Activated CD8-positive, alpha-beta memory T cell treated with anti-CD3 and anti-CD28 coated beads, Interleukin-2, amount 50 U/mL, for 48 hours (primary cell): Measurements from ENCODE around the gene CLP1.
"Not testable (repeated sequence)": the region's sequence is repeated elsewhere in the genome, so short reads cannot be mapped to it uniquely, and the experiment has no call there.

Experiments used
- DNase-seq: peaks from one replicate; pipeline ENCODE4 v3.0.0-alpha.2; 2020

The CLP1 gene

DNA sequence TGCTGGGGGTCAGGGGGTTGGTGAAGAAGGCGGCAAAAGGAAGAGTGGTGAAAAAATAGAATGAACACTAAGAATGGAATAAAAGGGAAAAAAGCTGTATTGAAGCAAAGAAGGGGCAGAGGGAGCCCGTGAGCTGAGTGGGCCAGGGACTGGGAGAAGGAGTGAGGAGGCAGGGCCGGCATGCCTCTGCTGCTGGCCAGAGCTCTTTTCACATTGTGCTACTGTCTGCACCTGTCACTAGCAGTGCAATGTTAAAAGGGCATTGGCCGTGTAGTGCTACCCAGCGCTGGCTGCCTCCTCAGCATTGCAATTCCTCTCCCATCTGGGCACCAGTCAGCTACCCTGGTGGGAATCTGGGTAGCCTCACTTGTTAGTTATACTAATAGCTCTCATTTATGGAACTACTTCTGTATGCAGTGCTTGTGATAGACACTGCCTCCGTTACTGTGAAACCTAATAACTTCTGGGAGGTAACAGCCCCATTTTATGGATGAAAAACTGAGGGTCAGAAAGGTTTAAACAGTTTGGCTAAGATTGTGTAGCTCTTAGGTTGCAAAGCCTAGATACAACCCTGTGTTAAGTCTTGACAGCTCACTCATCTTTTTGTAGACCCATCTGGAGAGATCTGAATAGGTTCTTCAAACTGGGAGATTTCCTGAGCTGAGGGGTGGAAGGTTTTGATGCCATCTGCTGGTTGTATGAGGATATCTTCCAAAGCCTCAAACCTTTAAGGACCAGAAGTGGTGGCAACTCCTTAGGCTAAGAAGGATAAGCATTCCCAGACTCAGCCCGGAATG lies 16.4 kb upstream of the CLP1 start:
- DNase-seq = no peak

DNA sequence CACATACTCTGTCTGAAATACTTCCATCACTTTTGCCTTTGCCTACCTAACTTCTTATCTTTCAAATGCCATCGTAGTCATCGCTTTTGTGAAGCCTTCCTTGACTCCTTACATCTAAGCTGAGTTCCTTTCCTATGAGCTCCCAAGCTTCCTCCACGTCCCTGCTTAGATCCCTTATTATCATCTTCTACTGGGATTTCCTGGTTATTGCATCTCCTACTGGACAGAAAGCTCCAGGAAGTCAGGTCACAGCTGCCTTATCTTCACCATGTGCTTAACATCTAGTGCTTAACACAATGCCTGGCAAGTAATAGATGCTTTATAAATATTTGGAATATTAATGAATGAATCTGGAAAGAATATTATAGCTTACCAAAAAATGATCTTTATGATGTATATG lies 13.8 kb upstream of the CLP1 start:
- no peak for DNase-seq

DNA sequence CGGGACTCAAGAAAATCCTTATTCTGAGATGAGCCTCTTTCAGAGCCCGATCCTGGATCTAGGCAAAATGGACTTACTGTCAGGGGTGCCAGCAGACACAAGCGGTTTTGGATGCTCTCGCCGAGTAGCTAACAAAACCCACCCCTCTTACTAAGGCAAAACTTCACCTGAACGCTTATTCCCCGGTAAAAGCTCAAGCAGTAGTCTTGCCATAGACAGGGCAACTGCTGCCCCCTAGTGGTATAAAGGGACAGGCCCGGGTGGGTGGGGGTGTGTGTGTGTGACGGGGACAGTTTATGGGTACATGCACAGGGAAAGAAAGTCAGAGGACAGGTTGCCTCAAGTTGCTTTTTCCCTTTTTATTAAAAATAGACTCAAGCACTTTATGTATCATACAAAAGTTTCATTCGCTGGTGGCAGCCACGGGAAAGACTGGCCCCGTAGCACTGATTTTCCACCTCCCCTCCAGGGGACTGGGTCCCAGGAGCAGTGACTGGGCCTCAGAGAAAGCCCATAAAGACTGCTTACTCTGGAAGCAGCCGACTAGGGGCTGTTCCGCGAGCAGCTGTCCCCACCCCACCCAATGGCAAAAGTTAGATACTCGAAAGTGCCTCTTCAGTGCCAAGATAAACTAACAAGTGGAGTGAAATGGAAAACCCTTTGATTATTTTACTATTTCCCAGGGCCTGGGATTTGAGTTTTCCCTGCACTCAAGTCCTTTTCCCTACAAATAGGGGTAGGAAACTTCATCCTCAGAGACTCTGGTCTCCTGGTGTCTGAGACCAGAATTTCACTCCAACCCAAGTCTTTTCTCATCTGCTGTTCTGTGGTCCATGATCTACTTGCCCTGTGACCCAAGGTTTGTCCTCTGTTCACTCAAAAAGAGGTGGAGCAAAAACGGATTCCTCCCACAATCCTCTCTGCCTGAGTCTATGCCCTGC lies 12.5 kb upstream of the CLP1 start:
- DNase-seq = peak; percentile 91

DNA sequence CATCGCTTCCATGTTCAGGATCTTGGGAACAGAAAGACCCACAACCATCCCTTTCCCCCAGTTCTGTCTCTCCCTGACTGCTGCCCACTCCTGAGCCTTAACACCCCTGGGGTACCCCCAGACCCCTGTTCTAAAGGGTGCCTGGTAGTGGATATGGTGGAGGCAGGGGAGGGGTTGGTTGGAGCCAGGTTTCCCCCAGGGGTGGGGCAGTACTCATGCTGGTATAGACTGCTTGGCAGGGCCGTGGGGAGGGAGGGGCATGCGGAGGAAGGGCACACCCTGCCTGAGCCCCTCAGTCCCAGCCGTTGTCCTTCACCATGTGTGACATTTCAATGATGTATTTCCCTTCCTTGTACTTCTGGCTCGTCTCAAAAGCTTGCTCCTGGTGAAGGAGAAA lies 11.9 kb upstream of the CLP1 start:
- no peak for DNase-seq

DNA sequence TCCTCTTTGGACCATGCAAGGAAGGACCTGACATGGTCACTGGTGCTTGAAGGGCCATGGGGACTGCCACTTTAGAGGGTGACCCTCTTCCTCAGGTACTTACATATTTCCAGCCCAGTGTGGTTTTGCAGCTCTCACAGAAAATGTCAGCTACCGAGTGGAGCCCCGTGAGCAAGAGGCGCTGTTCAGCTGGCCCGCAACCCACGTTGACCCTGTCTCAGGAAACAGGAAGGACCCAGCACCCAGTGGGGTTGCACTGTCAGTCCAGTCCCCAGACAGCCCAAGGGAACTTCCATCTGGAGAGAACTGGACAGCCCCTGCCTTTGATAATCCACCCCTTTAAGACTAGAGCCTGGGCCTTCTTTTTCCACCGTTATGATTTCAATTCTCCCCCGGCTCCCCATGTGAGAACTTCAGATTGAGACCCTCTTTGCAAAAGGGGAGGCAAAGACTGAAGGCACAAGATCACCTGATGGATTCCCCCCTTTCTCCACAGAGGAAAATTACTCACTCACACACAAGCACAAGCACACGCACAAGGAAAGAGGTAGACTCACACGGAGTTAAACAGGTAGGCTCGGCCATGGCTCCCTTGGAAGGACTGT lies 11.3 kb upstream of the CLP1 start:
- DNase-seq = no peak

DNA sequence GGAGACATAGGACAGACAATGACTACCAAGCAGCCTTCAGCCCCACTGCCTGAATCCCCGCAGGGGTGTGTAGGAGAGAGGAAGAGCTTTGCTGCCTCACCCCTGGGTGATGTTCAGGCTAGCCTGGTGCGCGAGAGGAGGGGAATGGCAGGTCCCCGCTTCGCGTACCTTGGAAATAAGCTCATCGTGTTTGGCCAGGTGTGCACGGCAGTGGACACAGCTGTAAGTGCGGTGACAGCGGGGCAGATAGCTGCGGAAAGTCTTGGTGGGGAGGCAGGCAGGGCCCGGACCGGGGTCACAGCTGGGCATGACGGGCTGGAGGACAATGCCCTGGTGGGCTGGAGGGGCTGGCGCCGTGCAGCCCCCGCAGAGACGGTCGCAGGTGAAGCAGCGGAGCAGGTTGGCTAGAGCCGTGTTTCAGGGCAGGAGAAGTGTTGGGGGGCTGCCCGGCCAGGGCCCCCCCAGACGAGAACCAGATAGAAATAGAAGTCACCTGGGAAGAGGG lies 10.7 kb upstream of the CLP1 start:
- DNase-seq = no peak

DNA sequence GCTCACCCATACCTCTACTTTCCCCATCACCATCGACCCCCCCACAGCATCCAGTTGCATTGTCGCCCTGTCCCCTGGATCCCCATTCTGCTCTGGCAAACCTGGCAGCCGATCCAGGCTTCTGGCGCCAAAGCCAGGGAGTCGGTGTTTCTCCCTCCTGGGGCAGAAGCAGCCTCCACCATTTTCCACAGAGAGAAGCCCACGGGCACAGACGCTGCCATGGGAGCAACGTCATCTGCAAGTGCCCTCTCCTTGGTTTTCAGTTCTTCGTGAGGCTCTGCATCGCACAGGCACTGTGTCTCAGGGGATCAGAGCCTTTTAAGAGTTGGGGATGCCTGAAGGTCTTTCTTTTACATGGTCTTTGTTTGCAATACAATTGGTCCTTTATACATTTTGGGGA lies 10.2 kb upstream of the CLP1 start:
- no peak for DNase-seq

DNA sequence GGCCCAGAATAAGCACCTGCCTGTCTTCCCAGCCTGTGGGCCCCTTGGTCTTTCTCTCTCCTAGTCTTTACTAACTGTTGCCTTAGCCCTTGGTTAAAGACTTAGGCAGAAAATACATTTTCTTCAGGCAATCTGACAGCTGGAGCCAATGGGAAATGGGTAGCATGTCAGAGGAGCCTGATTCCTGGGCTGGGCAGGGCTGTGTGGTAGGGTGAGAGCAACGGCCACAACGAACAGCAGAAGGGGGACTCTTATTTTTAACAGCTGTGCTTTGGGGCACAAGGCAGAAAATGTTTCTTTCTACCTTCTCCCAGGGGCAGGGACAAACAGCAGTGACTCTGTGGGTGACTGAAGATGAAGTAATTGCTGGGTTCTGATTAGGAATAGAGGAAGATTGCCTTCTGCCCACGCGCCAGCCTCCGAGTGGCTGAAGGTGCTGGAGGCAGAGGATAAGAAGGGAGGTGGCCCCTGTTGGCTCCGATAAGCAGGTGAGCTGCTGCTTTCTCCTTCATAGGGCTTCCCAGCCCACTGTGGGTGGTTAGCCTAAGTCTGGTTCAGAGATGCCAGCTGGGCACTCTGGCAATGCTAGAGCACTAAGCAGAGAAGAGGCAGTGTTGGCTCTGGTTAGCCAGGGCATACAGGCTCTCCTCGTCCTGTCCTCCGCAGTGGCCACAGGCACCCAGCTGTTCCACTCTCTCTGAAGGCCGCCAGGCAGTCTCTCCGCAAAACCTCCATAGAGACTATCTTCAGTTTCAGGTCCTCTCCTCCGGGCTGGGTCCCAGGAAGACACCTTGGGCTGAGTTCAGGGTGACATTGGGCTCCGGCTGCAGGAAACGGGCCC lies 9.4 kb upstream of the CLP1 start:
- DNase-seq = no peak

DNA sequence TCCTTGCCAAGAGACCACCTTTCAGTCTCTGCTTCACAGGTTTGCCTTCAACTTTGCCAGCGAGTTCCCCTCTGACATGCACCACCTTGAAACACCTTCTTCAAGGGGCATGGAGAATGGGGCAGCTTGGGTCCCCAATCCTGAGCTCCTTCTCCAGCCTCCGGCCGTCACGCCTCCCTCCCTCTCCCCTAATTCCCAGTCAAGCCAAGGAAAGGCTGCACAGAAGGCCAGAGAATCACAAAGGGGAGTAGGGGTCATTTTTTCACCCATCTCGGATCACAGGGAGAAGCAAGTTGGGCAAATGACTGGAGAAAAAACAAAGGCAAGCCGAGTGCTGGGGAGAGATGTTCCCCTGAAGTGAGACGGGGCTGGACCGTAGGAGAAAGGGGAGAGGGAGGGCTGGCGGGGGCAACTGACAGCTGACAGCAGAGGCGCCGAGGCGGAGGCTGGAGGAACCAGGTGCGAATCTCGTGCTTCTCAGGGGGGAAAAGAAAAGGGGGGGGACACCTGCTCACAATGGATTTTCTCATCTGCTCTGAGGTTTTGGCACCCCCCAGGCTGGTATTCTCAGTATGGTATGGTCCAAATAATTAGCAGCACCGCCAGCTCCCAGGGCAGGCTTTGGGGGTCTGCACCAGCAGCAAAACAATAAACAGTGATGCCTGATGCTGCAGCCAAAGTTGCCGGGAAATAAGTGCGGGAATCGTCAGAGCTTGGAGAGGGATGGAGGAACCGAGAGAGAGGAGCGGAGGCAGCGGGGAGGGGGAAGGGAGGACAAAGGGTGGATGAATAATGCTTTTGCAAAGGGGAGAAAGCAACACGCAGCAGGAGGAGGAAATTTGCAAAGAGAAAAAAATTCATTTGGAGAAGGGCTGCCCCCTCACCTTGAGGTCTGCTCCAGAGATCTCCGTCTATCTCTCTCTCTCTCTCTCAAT lies 8.5 kb upstream of the CLP1 start:
- no peak for DNase-seq

DNA sequence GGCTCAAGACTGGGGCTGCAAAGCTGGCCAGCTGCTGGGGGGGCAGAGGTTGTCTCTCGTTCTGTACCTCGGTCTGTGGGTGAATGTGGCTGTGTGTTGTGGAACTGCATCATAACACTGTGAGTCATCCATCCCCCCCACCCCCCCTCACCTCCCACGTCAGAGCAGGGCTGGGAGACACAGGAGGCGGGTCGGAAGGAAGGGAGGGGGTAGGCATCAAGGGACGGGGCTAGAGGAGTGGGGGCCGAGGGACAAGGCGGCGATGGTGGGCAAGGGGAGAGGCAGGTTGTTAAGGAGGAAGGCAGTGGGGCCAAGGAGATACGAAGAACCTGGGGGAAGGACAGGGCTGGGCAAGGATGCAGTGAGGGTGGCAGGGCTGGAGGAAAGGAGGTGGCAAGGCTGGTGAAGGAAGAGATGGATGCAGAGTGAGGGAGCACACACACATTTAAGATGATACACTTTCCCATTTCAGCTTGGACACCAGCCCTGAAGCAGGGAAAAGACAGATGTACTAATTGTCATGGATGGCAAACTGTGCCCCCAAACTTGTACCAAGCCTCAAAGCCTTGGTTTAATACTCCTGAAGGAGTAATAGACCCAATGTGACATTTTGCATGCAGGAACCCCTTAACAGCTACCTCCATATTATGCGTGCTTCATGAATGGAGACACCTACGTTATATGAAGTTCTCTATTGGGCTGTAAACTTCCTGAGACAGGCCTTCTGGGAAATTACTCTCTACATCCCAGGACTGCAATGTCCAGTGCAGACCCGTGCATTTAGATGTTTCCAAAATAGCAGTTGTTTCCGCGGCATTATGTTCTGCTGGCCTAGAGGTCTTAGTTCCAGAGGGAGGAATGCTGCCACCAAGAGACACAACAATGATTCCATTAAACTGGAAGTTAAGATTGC lies 7.5 kb upstream of the CLP1 start, which contains the start of gene YPEL4:
TSS of gene YPEL4 (minus strand) at position 87 of the 913 bp plus-strand sequence. CDS start 2,805 bp downstream, outside the sequence.
- no peak for DNase-seq

DNA sequence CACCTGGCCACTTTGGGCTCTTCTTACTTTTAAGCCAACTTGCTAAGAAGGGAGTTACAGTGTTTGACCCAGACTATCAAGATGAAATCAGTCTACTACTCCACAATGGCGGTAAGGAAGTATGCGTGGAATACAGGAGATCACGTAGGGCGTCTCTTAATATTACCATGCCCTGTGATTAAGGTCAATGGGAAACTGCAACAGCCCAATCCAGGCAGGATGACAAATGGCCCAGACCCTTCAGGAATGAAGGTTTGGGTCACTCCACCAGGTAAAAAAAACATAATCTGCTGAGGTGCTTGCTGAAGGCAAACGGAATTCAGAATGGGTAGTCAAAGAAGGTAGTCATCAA lies 6.8 kb upstream of the CLP1 start:
- DNase-seq = no peak

DNA sequence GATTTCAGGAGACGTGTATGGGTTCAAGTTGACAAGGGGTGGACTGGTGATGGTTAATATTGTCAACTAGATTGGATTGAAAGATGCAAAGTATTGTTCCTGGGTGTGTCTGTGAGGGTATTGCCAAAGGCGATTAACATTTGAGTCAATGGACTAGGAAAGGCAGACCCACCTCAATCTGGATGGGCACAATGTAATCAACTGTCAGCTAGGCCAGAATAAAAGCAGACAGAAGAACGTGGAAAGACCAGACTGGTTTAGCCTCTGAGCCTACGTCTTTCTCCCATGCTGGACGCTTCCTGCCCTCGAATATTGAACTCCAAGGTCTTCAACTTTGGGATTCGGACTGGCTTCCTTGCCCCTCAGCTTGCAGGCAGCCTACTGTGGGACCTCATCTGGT lies 6.2 kb upstream of the CLP1 start:
- DNase-seq = no peak

DNA sequence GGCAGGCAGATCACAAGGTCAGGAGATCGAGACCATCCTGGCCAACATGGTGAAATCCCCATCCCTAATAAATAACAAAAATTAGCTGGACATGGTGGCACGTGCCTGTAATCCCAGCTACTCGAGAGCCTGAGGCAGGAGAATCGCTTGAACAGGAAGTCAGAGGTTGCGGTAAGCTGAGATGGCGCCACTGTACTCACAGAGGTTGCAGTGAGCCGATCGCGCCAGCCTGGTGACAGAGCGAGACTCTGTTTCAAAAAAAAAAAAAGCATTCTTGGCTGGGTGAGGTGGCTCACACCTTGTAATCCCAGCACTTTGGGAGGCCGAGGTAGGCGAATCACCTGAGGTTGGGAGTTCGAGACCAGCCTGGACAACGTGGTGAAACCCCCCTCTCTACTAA lies 5.3 kb upstream of the CLP1 start:
- not testable (repeated sequence) for DNase-seq

DNA sequence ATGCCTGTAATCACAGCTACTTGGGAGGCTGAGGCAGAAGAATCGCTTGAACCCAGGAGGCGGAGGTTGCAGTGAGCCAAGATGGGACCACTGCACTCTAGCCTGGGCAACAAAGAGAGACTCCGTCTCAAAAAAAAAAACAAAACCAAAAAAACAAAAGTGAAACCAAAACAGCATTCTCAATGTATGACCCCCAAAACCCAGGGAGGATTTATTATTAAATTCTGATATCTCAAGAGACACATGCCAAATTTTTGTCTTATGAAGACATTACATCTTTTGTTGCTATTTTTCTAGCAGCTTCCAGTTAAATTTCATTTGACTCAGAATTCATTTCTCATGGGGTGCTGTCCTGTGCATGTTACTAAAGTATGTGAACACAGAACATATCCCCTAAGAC lies 4.9 kb upstream of the CLP1 start:
- no peak for DNase-seq

DNA sequence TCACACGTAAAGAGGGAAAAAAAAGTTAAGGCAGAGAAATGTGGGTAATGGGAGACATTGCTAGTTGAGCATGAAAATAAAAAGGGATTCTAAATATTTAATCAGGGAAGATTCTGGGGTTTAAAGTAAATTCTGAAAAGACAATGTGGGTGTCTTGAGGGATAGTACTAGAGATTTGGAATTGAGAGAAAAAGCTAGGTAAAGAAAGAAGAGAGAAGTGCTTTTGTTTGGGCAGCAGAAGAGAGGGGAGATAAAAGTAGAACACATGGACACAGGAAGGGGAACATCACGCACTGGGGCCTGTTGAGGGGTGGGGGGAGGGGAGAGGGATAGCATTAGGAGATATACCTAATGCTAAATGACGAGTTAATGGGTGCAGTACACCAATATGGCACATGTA lies 4.4 kb upstream of the CLP1 start:
- no peak for DNase-seq

DNA sequence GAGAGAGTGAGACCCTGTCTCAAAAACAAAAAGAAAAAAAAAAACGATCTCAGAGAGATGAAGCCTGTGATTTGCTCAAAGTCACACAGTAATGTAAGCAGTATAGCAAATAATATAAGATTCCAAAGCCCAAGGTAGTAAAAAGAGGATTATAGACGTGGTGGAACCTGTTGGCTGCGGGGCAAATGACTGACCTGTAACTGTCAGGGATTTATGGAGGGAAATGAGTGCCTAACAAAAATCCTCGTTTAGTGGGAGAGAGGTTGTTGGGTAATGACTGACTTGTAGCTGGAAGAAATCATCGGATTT lies 723 bp upstream of the CLP1 start:
- DNase-seq = no peak

DNA sequence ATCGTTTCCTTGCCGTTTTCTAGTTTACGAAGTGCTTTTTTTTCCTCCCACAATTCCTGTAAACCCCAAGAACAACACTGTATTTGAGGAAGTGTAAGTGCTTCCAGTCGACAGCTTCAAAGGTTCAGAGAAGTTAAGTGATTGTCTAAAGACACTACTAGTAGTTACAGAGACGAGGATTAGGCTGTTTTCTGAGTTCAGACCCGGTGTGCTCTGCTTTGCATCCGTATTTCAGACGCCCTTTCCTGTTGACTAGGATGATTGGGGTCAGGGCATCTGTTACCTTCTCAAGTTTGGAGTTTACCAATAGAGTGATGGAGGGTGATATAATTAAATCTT lies 430 bp downstream of the CLP1 start:
- no peak for DNase-seq

DNA sequence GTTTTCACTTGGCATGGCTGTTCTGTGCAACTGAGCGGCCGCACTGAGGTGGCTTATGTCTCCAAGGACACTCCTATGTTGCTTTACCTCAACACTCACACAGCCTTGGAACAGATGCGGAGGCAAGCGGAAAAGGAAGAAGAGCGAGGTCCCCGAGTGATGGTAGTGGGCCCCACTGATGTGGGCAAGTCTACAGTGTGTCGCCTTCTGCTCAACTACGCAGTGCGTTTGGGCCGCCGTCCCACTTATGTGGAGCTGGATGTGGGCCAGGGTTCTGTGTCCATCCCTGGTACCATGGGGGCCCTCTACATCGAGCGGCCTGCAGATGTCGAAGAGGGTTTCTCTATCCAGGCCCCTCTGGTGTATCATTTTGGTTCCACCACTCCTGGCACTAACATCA lies 2.1 kb downstream of the CLP1 start:
- no peak for DNase-seq

DNA sequence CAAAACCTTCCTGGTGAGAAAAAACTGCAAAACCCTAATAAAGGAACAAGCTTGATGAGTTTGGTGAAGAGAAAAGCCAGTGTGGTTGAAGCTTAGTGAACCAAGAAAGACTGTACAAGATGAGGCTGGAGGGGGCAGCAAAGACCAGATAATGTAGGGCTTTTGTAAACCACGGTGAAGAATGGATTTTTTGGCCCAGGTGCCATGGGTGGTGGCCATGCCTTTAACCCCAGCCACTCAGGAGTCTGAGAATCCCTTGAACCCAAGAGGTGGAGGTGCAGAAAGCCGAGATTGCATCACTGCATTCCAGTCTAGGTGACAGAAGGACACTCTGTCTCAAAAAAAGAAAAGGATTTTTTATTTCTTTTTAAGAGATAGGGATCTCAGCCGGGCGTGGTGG lies 5.3 kb downstream of the CLP1 start:
- DNase-seq = no peak

DNA sequence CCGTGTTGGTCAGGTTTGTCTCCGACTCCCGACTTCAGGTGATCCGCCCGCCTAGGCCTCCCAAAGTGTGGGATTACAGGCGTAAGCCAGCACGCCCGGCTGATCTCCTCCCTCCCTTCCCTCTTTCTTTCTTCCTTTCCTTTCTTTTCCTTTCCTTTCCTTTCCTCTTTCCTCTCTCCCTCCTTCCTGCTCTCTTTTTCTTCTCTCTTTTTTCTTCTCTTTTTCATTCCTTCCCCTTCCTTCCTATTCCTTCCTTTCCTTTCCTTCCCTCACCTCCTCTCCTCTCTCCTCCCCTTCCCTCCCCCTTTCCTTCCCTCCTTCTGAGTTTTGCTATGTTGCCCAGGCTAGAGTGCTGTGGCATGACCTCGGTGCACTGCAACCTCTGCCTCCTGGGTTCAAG lies 6.4 kb downstream of the CLP1 start:
- no peak for DNase-seq
